ENCODE results near the gene DLG2.

DNA sequence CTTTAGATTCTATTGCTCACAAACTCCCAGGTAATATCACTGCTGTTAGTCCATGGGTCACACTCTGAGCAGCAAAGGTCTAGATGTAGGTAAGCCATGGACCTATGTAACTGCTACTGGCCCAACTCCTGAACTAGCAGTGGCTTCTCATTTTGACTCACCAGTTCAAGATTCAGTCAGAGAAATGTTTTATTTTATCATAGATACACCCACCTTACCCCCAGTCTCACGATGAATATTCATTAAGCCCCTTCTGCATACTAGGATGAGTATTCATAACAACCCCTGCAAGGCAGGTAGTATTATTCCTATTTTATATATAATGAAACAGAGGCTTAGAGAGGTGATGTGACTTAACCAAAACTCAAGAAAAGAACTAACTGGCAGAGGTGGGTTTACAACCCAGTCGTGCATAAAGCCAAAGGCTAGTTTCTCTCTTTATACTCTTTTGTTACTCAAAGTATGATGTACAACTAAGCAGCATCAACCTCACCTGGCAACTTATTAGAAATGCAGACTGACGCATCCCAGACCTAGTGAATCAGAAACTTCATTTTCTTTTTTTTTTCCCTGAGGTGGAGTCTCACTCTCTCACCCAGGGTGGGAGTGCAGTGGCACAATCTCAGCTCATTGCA is 1383.4 kb downstream of the DLG2 start:
- TF ChIP-seq POLR2A (IDR thresholded peaks at IDR 0.05), result no peak
- TF ChIP-seq, protein P1, sequence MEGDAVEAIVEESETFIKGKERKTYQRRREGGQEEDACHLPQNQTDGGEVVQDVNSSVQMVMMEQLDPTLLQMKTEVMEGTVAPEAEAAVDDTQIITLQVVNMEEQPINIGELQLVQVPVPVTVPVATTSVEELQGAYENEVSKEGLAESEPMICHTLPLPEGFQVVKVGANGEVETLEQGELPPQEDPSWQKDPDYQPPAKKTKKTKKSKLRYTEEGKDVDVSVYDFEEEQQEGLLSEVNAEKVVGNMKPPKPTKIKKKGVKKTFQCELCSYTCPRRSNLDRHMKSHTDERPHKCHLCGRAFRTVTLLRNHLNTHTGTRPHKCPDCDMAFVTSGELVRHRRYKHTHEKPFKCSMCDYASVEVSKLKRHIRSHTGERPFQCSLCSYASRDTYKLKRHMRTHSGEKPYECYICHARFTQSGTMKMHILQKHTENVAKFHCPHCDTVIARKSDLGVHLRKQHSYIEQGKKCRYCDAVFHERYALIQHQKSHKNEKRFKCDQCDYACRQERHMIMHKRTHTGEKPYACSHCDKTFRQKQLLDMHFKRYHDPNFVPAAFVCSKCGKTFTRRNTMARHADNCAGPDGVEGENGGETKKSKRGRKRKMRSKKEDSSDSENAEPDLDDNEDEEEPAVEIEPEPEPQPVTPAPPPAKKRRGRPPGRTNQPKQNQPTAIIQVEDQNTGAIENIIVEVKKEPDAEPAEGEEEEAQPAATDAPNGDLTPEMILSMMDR (IDR thresholded peaks at IDR 0.05 in 4 of 5, conservative IDR thresholded peaks at IDR 0.05 in 1 of 5), result no peak
